IMR-90 (cell line): ENCODE measurements around the gene TENT4B.

Source experiments
- CEBPB ChIP-seq: IDR thresholded peaks from 2 replicates; pipeline ENCODE4 v1.6.1; 2012; ENCODE audit warnings: low read depth, low read length, improper control_type of control experiment
- CHD1 ChIP-seq: IDR thresholded peaks from 2 replicates; pipeline ENCODE4 v1.6.1; 2012; ENCODE audit warnings: low read depth, low read length, improper control_type of control experiment
- CTCF ChIP-seq: conservative IDR thresholded peaks from 2 replicates; pipeline ENCODE4 v1.5.1; 2012; ENCODE audit warnings: mild to moderate bottlenecking, low read depth, low read length, improper control_type of control experiment
- ELK1 ChIP-seq: fragments of 150-350 bp; IDR thresholded peaks from 2 replicates; pipeline ENCODE4 v1.6.1; 2016; ENCODE audit warnings: low read depth, mild to moderate bottlenecking, low read length, moderate library complexity, borderline replicate concordance
- MAFK ChIP-seq: IDR thresholded peaks from 2 replicates; pipeline ENCODE4 v1.6.1; 2012; ENCODE audit warnings: low read depth, low read length, improper control_type of control experiment
- MAZ ChIP-seq: IDR thresholded peaks from 2 replicates; pipeline ENCODE4 v1.6.1; 2012; ENCODE audit warnings: low read depth, mild to moderate bottlenecking, low read length, improper control_type of control experiment, moderate library complexity, borderline replicate concordance
- POLR2A ChIP-seq: IDR thresholded peaks from 2 replicates; pipeline ENCODE4 v1.6.1; 2012; ENCODE audit warnings: mild to moderate bottlenecking, low read depth, low read length
- RFX5 ChIP-seq: IDR thresholded peaks from 2 replicates; pipeline ENCODE4 v1.8.0; 2012; ENCODE audit warnings: low read depth, mild to moderate bottlenecking, low read length, moderate library complexity

- TF ChIP-seq CTCF (no peak), POLR2A (no peak), MAZ (no peak), RFX5 (no peak), ELK1 (no peak), CEBPB (no peak), CHD1 (no peak), MAFK (no peak)
Measured at GRCh38 chr16:50209546-50210265, 56.6 kb downstream of the TENT4B start.
